ENCODE measurements around the gene MACF1. TPM values are rescaled to one million over a fixed set of nuclear protein-coding genes. Genes with fewer than 3 reads are reported as not detected.

The MACF1 gene
- total and polyA plus RNA-seq, 4 donors, result 23.3 to 216 (median 51.2) TPM

GRCh38 chr1:39174390-39175081 is 30.0 kb upstream of the MACF1 start (continued):
- TF ChIP-seq, protein P1, sequence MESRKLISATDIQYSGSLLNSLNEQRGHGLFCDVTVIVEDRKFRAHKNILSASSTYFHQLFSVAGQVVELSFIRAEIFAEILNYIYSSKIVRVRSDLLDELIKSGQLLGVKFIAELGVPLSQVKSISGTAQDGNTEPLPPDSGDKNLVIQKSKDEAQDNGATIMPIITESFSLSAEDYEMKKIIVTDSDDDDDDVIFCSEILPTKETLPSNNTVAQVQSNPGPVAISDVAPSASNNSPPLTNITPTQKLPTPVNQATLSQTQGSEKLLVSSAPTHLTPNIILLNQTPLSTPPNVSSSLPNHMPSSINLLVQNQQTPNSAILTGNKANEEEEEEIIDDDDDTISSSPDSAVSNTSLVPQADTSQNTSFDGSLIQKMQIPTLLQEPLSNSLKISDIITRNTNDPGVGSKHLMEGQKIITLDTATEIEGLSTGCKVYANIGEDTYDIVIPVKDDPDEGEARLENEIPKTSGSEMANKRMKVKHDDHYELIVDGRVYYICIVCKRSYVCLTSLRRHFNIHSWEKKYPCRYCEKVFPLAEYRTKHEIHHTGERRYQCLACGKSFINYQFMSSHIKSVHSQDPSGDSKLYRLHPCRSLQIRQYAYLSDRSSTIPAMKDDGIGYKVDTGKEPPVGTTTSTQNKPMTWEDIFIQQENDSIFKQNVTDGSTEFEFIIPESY (IDR thresholded peaks at IDR 0.05), result no peak
- TF ChIP-seq YY1 (IDR thresholded peaks at IDR 0.05), result peak; percentile 15
- TF ChIP-seq REST (IDR thresholded peaks at IDR 0.05), result no peak
- no peak for TF ChIP-seq HNF4G (IDR thresholded peaks at IDR 0.05)
- no peak for TF ChIP-seq RAD21 (IDR thresholded peaks at IDR 0.05)

DNA sequence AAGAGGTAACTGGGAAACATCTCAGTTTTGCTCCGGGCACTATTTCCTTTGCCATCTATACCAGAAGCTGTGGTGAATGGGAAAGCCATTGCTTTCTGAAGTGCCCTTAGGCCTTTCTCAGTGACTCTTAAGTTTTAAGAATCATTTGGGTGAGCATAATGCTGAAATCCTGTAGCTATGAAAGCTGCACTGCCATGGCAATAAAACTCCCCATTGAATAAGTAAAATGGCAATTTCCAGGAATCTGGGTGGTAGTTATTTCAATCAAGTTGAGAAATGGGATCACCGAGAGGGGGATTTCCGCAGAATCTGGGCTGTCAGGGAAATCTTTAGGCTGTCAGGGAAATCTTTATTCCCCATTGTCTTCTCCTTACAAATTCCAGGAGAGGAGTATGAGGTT is 26.8 kb upstream of the MACF1 start:
- no peaks in the 10 kb centered on the region for H3K27me3 ChIP-seq (ENCODE audit: control insufficient read depth in 4 of 4, insufficient read depth in 4 of 4, low read length in 3 of 4)
- WGBS, result 83% methylated on average over 3 of the region's 3 CpGs
- H3K4me3 ChIP-seq (ENCODE audit: low read depth in 1 of 3, low read length in 3 of 3), result no peak overlapping the region
- no peaks in the 10 kb centered on the region for H3K9me3 ChIP-seq (ENCODE audit: control insufficient read depth in 4 of 4, low read length in 3 of 4)
- no peak for TF ChIP-seq HNF4G (IDR thresholded peaks at IDR 0.05)
- TF ChIP-seq REST (IDR thresholded peaks at IDR 0.05), result no peak
- no peak for TF ChIP-seq RXRA (IDR thresholded peaks at IDR 0.05)
- TF ChIP-seq ATF3 (IDR thresholded peaks at IDR 0.05), result no peak
- TF ChIP-seq JUND (IDR thresholded peaks at IDR 0.05), result no peak
- TF ChIP-seq, protein P1 (IDR thresholded peaks at IDR 0.05), result no peak
- no peak for TF ChIP-seq RAD21 (IDR thresholded peaks at IDR 0.05)
- DNase-seq (ENCODE audit: low spot score), result no peak
- H3K27ac ChIP-seq (ENCODE audit: low read depth in 1 of 2, low read length in 2 of 2), result peak overlapping the region; percentile 68 to 85
- H3K9ac ChIP-seq (ENCODE audit: low read depth in 1 of 2, low read length in 2 of 2), result no peak overlapping the region
- peaks cover 28 to 62% (median 53%) of the 10 kb centered on the region in 4 donors for H3K4me1 ChIP-seq (ENCODE audit: control insufficient read depth in 4 of 4, insufficient read depth in 4 of 4, low read length in 3 of 4)
- no peaks in the 10 kb centered on the region for H3K36me3 ChIP-seq (ENCODE audit: control insufficient read depth in 4 of 4, insufficient read depth in 3 of 4, low read depth in 1 of 4, low read length in 3 of 4)
